ENCODE measurements around the gene OCSTAMP.

DNA sequence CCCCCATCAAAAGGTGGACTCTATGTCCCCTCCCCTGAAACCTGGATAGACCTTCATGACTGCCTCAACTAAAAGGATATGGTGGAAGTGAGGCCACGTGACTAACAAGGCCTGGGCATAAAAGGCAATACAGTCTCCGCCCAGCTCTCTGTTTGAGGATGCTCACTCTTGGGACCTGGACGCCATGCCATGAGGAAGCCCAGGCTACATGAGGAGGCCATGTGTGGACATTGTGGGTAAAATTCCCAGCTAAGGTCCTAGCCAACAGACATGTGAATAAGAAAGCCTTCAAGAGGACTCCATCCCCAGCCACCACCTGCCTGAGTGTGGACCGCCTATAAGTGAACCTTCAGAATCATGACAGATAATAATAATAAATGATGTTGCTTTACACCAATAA, 29.9 kb downstream of the OCSTAMP start:
- TF ChIP-seq, protein P1, sequence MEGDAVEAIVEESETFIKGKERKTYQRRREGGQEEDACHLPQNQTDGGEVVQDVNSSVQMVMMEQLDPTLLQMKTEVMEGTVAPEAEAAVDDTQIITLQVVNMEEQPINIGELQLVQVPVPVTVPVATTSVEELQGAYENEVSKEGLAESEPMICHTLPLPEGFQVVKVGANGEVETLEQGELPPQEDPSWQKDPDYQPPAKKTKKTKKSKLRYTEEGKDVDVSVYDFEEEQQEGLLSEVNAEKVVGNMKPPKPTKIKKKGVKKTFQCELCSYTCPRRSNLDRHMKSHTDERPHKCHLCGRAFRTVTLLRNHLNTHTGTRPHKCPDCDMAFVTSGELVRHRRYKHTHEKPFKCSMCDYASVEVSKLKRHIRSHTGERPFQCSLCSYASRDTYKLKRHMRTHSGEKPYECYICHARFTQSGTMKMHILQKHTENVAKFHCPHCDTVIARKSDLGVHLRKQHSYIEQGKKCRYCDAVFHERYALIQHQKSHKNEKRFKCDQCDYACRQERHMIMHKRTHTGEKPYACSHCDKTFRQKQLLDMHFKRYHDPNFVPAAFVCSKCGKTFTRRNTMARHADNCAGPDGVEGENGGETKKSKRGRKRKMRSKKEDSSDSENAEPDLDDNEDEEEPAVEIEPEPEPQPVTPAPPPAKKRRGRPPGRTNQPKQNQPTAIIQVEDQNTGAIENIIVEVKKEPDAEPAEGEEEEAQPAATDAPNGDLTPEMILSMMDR (IDR thresholded peaks at IDR 0.05) = no peak
- no peak for TF ChIP-seq POLR2A (IDR thresholded peaks at IDR 0.05)

Data from adrenal gland (tissue), 5 donors.